Skeletal muscle cell (primary cell): ENCODE measurements around the gene RARB.
A peak's percentile ranks its signal among the peaks of the same experiment; 100 is the strongest.

Experiments
- DNase-seq: peaks from one replicate; pipeline ENCODE4 v3.0.0-alpha.2; 2010; ENCODE audit warnings: low read depth
- H3K4me3 ChIP-seq: 2 replicates; pipeline ENCODE4 v1.5.1; 2011; ENCODE audit warnings: low read depth, mild to moderate bottlenecking, control low read depth, low read length, moderate library complexity

Gene RARB

DNA sequence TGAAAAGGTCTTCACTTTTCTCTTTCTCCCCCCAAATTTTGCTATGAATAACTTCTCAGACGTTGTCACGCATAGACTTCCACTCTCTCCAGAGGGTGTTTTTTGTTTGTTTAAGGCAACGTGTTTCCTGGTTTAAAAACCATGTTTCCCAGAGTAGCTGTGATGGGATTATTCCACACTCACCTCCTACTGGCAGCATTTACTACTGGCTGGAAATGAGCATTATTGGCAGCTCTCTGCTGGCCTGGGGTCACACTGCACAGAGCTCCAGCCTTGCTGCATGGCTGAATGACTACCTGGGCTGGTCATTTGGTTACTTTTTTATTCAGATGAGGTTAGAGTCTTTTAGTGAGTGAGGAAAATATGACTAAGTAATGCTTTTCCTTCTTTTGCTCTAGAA, 65.2 kb downstream of the RARB start:
- H3K4me3 ChIP-seq: no peak overlapping the region
- DNase-seq: no peak

DNA sequence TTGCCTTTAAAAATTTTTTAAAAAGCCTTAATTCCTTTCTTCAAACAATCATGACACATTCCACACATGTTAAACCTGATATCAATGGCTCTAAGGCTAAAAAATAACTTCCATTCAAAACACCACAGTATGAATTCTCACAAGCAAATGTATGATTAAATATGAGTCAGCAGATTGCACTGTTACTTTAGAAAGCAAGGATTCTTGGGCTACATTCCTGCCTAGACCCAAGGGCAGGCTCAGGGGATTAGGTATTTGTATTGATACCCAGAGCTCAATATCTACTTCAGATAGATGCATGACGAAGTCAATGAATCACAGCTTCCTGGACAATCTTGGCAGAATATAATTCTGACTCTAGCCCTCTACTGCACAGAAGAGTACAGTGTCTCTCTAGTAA, 65.7 kb downstream of the RARB start:
- DNase-seq: peak; percentile 89

DNA sequence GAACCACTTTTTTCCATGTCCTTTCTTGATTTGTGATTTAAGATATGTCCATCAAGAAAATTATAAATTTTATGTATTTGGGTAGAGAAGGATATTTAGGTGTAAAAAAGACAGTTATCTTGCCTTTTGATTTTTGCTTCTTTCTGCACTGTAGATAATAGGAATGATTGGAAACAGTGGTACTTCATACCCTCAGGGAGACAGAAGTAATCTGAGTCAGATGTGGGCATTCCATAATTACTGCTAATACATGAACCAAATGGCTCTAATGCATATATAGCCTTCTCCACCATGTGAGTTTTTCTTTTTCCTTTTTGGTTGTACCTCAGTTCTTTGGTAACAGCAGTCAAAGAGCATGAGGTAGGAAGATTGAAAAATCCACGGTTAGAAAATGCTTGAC, 67.2 kb downstream of the RARB start:
- no peak for DNase-seq
- no peak overlapping the region for H3K4me3 ChIP-seq

More for the DNA sequence above, 65.7 kb downstream of the RARB start:
- H3K4me3 ChIP-seq: no peak overlapping the region

DNA sequence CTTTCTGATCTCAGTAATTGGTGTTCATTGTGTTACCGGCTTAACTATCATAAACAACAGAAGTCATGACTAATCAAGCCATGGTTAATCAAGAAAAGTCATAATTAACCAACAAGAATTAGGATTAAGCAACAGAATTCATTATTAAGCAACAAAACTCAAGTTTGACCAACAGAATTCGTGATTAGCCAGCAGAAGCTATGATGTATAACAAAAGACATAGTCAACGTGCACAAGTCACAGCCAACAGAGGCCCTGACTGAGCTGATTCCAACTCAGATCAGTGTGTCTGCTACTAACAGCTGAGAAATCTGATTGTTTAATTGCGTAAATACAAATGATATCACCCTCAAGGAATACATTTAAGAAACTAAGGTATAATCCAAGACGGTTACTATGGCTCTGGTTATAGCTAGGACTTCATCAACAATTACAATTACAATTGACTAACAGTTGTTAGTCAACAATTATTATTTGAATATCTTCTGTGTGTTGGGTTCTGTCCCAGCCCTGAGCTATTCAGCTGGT, 67.7 kb downstream of the RARB start:
- H3K4me3 ChIP-seq: no peak overlapping the region
- no peak for DNase-seq

DNA sequence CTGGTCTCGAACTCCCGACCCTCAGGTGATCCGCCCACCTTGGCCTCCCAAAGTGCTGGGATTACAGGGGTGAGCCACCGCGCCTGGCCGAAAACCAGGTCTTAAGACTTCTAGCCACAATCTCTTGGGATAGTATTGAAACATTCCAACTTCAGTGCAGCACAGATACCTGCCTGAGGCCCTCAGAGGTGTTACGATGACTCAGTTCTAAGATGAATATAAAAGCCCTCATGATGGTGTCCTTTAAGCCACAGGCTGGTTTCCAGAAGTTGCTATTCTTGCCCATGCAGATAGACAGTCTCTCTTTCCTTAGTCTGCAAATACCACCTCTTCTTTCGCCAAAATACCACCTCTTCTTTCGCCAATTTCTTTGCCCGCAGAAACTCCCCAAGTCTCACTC, 69.0 kb downstream of the RARB start:
- no peak for DNase-seq

DNA sequence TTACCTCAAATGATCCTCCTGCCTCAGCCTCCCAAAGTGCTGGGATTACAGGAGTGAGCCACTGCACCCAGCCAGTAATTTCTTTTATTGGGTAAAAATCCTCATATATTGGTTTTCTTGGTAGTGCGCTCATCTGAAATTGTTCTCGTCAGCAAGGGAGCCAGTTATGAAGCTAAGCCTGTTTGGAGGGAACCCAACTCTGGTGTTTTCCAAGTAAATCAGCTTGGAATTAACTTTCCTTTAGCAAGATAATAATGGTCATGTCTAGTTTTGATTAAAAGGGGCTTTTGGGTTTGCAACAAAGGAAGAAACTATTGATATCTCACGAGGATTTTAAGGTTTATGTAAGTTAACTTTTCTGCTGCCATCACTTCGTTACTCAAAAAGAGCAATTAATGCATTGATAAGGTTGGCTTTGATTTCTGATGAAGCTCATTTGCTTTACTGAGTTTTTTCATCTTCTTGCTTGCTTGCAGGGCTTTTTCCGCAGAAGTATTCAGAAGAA, 72.7 kb downstream of the RARB start:
- H3K4me3 ChIP-seq: no peak overlapping the region
- DNase-seq: no peak

More for the DNA sequence above, 69.0 kb downstream of the RARB start:
- H3K4me3 ChIP-seq: no peak overlapping the region

DNA sequence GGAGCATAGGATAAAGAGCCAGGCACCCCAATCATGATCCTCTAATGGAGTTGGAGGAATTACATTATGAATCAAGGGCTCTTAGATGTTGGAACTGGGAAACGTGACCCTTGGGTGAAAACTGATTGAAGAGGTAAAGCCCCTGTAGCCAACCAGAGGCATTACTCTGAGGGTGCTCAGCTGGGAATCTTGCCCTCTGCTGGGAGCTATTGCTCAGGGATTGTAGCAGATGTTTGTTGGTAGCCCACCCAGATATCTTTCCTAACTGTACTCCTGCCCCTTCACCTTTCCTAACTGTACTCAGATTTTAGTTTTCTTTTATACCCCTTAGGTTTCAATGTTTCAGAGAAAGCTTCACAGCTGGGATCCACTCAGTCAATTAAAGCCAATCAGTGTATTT, 74.2 kb downstream of the RARB start:
- no peak for DNase-seq
- no peak overlapping the region for H3K4me3 ChIP-seq

DNA sequence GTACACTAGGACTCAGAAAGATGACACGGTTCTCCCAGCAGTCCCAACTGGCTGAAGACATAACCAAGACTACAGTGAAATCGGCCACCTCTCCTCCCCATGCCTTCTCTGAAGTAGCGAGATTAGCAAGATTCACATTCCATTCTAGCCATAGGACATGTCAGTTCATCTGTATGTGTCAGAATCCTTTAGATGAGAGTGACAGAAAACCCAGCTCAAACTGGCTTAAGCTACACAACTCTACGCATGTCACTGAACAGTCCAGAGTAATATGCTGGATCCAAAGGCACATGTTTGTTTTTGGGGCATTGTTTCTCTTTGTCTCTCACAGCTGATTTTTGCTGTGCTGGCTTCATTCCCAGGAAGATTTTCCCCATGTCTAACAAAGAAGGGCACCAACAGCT, 75.8 kb downstream of the RARB start:
- no peak for DNase-seq
- H3K4me3 ChIP-seq: no peak overlapping the region

DNA sequence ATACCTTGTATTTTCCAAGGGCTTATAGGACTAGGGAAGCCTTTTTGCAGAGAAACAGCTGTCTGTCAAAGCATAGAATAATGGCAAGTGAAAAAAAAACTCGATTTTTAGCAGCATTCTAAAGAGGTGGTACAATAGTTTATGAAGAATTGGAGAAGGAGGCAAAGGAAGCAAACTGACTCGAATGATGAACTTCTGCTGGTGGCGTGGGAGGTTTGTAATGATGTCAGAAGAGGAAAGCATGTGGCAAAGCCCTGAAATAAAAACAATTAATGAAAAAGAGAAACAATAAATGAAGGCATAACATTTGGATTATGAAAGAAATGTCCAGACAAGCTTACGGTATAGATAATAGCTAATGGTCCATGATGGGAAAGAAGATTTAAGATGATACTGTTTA, 77.5 kb downstream of the RARB start:
- H3K4me3 ChIP-seq: no peak overlapping the region
- no peak for DNase-seq

DNA sequence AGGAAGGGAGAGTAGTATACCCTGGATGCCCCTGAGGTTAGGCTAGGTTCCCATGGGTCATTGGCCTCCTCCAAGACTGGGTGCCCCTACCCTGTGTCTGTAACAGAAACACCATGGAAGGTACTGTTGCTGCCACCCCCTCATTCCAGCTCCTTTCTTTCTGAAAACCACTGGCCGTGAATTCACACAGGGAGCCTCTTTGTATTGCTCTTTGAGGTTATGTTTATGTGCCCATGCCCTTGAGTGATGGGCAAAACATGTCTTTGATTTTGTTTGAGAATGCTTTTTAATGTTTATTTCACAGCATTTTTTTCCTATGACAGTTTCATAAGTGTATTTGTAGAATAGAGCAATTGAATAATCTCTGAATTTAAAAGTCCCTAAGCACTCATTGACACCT, 79.7 kb downstream of the RARB start:
- DNase-seq: no peak
- no peak overlapping the region for H3K4me3 ChIP-seq

DNA sequence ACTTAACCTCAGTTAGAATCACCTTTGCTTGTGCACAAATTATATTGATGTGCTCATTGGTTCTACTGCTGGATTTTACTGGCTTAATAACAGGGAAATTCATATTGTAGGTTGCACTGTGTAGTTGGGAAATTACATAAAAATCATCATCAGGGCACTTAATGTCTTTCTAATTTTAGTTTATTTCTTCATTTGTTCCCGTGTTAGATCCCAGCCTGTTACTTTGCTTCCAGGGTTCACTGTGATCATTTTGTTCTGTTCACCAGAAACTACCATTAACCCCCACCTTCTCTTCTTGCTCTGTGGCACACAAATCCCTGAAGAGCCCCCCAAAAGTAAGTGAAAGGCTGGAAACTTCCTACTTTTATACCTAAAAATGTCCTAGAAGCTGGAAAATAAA, 80.4 kb downstream of the RARB start:
- DNase-seq: no peak

DNA sequence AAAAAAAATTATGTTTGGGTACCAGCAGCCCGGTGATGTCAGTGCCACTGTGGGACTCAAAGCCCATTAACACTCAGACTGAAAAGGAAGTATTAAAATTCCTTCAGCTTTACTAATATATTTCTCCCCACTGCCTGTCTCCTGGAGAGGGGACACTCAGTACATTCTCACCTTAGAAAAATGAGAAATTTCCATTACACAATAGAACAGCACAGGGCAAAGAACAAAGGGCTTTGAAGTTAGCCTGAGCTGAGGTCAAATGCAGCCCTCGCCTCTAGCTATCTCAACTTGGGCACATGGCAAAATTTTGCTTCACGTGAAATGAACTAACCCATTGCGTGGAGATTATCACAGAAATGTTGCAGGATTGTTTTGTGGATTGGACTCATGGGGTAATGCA, 80.8 kb downstream of the RARB start:
- DNase-seq: peak; percentile 60
- H3K4me3 ChIP-seq: no peak overlapping the region

More for the DNA sequence above, 80.4 kb downstream of the RARB start:
- H3K4me3 ChIP-seq: no peak overlapping the region

DNA sequence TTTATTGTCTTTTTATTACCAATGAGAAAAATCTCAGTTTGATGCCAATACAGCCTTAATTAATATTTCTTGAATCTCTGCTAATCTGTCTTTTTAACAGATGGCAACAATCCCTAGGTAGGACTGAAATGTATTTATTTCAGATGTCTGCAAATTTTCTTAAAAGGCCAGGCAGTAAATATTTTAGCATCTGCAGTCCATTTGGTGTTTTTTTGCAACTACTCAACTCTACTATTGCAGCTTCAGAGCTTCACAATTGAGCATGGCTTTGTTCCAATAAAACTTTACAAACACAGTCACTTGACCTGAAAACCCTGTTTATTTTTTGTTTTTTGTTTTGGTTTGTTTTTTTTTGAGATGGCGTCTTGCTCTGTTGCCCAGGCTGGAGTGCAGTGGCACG, 82.7 kb downstream of the RARB start:
- H3K4me3 ChIP-seq: no peak overlapping the region
- no peak for DNase-seq

DNA sequence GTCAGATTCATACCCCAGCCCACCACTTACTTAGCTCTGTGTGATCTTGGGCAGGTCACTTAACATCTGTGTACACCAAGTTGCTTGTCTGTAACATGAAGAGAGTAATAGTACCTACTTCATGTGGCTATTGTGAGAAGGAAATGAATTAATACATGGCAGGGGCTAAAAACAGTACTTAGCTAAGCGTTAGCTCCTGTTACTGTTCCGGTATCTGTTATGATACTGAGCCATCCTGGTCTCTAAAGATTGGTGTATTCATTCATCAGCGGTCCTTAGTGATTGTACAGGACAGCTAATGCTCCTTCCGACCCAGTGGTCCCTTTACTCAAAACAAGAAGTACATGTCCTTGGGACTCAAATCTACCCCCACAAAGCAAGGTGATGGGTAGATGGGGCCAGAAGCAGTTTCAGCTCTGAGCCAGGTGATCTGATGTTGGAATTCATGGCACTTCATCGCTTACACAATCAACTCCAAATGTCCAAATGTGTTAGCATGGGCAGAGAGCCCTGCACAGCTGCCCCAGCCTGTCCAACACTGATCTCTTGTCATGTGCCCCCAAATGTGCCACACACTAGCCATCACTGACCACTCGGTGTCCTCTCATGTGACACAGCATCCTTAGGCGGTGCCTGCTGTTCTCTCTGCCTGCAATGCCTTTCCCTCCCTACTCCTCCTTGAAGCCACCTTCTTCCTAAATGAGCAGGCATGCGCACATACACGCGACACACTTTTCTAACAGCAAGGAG, 84.1 kb downstream of the RARB start:
- no peak overlapping the region for H3K4me3 ChIP-seq
- no peak for DNase-seq

DNA sequence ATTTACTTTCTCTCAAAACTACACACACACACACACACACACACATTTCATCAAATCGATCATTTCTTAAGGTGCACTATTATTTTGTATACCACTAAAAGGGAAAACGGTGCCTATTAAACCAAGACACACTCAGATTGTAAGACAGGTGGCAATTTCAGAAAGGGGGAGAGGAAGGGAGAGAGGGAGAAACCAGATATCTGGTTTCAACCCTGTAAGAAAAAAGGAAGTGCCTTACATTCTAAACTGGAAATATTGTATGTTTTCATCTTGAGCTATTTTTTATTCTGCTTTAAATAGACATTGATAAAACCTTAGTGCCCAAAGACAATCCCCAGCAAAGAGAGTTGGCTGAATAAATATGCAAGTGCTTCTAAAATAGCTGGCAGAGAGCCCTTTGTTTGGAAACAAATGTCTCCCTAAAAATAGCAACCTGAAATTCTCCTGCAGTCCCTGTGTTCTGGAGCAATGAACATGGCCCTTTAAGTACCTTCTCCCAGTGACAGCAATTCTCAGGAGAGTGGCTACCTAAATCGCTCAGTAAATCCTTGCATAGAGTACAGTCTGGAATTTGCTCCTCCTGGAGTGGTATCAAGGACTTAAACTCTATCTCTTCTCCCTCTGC, 85.7 kb downstream of the RARB start:
- no peak overlapping the region for H3K4me3 ChIP-seq
- DNase-seq: no peak

DNA sequence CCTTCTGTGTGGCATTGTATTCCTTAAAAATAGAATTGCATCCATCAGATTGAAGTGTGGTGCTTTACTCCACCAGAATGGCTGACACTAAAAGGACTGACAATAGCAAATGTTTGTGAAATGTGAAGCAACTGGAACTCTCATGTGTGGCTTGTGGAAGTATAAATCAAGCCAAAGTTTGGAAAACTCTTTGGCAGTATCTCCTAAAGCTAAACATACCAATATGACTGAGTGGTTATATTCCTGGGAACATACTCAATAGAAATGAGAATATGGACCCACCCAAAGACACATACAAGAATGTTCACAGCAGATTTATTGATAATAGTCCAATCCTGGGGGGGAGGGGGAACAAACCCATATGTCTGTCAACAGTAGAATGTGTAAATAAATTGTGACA, 87.1 kb downstream of the RARB start:
- DNase-seq: peak; percentile 21
- no peak overlapping the region for H3K4me3 ChIP-seq

DNA sequence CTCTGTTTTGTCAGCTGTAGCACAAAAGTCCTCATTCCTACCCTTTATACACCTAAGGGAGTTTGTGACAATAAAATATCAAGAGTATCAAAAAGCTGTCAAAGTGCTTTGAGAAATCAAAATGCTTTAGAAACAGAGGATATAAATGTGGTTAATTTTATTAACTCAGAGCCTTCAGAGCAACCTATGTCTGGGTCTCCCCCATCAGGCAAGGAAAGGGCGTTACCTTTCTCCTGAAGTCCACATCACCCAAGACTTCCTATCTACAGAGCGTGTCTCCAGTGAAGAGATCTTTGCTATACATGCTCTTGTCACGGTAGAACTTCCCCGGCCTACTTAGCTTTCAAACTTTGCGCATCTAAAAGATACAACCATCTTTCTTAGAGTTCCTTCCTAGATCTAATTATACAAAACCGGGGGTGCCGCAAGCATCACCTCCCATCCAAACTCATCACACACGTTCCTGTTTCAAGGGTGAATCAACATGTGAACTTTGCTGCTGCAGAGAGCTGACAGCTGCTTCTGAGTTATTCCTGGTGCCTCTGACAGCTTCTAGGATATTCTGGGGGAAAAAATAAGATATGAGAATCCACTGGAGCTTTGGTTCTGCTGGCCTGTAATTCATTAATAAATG, 93.0 kb downstream of the RARB start:
- no peak overlapping the region for H3K4me3 ChIP-seq
- no peak for DNase-seq

DNA sequence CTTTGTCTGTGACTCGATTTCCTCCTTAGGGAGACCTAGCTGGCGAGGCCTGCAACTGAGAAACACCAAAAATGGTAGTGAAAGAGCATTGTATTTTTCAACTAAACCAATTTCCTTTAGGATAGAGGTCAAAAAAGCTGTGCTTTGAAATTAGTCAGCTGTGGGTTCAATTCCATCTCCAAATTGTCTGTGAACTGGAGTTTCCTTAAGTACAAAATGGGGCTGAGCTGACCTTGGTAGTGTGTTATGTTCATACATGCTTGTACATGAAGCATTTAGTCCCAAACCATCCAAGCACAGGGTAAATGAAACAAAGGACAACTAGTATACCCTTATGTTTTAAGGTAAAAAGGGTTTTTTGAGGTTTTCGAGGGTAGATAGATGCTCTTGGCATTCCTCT, 99.3 kb downstream of the RARB start:
- H3K4me3 ChIP-seq: no peak overlapping the region
- DNase-seq: no peak

DNA sequence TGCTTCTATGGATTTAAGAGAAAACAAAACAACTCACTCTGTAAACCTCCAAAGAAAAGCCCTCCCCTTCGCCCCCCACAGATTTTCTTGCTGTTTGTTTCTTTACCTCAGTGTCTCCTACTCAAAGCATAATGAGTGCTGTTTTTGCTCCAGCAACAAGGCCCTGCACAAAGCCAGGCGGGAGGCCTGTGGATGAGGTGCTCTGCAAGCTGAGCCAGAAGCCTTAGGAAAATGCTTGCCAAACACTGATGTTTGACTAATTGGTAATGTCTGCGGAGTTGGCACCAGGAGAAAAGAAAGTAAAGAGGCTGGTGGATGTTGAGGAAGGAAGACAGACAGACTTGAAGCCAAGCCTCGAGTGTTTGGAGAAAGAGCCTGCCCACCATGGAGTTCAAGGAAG, 99.7 kb downstream of the RARB start:
- no peak overlapping the region for H3K4me3 ChIP-seq
- no peak for DNase-seq

DNA sequence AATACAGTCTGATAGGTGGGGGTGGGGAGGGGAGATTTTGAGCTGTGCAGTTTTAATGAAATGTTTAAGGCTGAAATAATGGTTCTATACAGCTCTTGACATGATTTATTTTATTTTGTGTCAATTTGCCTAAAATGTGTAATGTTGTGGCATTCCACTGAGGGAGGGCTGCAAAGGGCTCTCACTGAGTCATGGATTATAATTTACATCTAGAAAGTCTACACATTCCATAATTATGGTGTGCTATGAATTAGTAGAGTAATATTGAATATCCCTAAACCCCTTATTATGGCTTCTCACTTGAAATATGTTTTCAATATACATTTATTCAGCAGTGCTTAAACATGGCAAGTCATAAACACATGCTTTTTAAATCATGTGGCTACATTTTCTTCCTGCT, 103.9 kb downstream of the RARB start:
- H3K4me3 ChIP-seq: no peak overlapping the region
- DNase-seq: no peak
